GM04504 (cell line): ENCODE results near the gene GSS.

Source experiments
- DNase-seq: peaks from one replicate; pipeline ENCODE4 v3.0.0-alpha.2; 2012; ENCODE audit warnings: low read depth

Gene GSS

DNA sequence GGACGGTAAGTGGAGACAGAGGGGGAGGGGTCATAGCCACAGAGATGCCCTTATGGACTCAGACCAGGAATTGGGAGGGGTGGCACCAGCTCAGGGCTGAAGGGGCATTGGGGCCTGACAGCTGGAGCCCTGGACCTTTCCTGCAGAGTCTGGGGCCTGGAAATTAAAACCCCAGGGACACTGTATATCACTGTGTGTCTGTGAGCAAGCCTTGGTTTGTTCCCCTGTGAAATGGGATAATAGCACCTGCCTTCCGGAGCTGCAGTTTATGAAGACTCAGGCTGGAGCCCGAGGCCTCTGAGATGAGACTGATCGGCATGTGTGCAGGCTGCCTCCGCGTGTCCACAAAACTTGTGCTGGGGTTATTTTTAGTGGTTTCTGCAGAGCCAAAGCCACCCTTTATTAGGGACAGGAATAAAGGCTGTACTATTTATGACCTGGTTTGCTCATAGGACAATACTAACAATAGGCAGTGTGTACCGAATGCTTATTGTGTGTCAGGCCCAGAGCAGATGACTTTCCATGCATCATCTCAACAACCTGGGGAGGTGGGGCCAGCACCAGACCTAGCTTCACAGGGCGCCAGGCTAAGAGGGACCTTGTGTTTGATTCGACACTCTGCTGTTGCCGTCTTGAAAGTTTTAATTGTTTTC lies 22.6 kb upstream of the GSS start:
- DNase-seq: no peak

DNA sequence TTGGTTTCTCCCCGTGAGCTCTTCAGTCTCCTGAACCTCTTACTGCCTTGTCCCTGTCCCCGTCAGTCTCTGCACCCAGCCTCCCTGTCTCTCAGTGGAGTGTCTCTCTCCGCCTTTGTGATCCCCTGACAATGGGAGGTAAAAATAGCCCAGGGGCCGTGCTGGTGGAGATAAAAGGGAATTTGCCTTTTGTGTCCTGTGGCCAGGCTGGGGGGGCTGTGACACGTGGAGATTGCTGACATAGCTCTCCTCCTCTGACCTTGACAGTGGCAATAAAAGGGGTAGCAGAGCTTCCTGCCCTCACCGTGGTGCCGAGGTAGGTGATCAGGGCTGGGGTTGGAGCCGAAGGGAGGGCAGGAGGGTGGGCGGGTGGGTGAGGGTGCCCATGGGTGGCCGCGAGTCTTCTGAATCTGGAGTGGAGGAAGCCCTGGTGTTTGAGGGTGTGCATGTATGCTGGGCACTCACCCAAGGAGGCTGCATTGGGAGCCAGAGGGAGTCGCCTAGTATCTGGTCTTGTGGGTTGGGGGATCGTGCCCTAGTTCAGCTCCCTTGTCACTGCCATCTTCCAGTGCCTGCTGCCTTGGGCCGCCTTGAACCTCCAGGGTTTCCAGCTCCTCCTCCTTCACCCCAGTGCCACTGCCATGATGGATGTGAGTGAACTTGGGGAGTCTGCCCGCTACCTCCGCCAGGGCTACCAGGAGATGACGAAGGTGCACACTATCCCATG lies 21.9 kb upstream of the GSS start:
- no peak for DNase-seq

DNA sequence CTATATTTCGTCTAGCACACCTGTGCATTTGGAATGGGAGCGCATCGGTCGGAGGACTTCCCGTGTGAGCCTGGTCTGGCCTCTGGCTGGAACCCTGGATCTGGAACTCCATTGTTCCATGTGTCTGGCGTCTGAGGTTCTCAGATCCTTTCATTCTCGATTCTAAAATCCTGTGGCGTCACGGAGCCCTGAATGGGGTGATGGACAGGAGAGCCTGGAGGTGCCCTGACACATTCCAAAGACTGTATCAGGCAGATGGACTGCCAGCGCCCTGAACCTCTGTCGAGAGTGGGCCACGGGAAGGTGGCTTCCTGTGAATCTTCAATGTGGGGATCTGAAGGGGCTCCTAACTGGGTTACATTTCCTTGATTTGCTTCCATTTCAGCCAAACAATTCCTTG lies 20.7 kb upstream of the GSS start:
- DNase-seq: no peak

DNA sequence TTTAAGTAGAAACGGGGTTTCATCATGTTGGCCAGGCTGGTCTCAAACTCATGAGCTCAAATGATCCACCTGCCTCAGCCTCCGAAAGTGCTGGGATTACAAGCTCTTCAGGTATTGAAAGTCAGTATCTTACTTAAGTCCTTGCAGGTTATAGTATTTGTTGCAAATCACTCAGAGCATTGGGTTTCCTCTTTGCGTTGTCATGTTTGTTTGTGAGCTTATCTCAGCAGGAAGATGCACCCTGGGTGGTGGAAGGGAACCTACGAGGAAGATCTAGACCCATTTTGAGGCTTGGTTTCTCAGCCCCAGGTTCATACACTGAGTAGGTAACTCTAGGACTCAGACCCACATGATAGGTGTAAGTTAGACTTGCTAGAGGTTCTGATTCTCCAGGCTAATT lies 18.6 kb upstream of the GSS start:
- DNase-seq: no peak

DNA sequence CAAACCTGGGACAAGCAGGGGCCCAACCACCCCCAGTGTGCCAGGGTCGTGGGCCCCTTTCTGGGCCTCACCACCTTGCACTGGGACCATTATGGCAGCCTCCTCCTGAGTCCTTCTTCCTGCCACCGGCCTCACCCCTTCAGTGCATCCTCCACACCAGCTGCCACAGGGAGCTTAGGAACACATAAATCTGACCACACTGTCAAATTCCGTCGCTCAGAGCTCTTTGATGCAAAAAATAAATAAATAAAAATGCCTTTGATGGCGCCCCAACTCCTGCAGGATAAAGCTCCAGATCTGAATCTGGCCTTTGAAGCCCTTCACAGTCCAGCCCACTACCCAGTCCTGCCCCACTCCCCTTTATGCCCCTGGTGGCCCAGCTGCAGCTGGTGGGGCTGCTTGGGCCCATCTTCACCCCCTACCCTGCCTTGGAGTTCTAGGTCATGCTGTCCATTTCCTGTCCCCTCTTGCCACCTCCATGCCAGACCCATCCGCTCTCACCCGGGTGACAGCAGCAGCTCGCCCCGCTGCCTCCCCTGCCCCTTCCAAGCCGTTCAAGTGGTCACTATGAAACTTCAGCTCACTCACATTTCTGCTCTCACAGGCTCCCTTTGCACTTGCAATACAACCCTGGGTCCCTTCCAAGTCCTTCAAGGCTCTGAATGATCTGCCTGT lies 16.1 kb upstream of the GSS start:
- DNase-seq: no peak

DNA sequence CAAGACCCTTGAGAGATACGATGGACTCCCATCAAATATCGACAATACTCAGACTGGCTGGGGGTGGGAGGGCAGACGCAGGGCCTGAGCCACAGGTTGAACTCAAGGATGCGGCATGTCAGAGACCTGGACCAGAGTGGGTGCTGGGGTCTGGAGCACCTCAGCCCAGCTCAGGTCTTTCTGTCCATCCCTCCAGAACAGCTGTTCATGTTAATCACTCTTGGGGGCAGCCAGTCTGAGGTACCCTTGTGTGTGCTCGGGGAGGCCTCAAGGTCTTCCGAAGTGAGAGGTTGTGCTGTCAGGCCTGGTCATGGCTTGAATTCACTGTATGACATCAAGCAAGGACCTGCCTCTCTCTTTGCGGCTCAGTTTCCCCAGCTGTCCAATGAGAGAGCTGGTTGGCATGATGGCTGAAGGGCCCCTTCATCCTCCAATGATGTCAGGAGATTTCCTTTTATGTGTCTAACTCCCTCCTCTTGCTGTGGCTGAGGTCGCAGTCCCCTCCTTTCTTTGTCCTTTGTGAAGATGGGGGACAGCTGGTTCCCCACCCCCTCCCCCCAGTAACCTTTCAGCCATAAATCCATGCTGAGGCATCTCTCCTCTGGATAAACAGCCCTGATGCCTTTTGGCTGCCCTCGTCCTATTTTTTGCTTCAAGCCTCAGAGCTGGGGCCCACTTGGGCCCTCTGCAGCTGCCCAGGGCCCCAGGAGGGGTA lies 15.4 kb upstream of the GSS start:
- DNase-seq: no peak

DNA sequence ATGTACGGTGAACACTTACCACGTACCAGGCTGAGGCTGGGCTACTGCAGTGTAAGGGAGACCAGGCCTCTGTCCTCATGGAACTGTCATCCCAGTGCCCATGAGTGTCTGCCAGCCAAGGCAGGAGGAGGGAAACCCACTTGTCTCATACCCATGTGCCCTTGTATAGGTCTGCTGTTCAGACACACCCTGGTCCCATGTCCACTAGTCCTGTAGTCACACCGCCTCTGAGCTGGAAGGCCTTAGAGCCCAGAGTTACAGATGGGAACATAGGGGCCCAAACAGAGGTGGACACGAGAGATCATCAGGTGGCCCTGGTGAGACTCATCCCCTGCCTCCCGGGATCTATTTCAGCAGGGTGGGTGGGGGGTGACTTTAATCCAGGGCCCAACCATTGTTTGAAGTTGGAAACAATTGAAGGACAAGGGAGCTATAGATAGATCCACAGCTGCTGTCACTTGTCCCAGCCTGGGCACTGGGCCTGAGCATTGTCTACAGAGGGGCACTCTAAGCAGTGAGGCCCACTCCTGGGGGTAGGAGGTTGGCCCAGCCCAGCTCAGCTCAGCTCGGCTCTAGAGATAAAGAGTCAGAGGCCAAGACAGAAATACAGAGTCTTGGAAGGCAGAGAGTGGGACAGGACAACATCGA lies 14.7 kb upstream of the GSS start:
- no peak for DNase-seq

DNA sequence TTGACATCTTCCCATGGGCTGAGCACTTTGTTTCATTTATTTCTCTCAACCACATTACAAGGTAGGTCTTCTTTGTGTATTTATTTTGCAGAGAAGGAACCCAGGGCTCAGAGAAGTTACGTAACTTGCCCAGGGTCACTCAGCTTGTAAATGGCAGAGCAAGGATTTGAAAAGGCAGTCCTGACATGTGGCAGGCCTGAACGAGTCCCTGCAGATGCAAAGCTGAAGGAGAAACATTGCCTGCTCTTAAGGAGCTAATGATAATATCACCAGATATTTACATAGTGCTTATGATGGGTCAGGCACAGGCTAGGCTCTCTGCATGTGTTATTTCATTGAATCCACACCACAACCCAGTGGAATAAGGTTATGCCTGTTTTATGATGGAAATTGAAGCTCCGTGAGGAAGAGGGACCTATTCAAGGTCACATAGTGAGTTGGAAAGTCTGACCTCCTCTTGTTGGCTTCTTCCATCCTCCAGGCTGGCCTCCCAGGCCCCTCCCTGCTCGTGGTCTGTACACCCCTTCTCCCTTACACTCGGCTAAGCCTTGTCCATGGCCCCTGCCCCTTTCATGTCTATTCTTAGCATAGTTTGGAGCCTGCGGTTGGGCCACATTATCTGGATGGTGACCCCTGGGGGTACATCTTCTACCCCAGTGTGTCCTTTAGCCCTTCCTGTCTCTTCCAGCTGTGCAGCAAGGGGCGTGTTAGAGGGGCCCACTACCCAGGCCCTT lies 12.6 kb upstream of the GSS start:
- no peak for DNase-seq

DNA sequence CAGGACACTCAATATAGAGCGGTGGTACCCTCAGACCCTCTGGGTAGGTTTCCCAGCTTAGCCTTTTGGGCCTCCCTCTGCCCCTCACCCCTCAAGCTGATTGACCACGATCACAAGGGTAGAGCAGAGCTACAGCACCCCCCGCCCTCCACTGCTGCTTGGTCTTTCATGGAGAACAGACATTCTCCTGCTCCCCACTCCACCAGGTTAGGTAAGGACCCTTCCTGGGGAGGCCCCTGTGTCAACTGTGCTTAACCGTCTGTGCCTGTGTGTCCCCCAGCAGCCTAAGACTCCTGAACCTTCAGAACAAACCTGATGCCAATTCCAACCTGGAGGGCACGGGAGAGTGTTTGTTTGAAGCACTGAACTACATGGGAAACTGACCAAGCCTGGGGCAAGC lies 11.8 kb upstream of the GSS start:
- DNase-seq: no peak

DNA sequence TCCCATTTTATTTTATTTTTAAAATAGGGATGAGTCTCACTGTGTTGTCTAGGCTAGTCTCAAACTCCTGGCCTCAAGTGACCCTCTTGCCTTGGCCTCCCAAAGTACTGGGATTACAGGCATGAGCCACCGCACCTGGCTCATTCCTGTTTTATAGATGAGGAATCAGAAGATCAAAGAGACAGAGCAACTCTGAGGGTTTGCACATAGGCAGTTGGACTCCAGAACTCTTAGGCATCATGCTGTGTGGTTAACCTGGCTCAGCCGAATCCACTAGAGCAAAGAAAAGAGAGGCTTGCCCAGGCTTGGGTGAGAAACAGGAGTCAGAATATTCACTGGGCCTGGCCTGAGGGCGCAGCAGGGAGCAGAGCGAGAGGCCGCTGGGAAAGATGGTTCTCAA lies 9.4 kb upstream of the GSS start:
- no peak for DNase-seq

DNA sequence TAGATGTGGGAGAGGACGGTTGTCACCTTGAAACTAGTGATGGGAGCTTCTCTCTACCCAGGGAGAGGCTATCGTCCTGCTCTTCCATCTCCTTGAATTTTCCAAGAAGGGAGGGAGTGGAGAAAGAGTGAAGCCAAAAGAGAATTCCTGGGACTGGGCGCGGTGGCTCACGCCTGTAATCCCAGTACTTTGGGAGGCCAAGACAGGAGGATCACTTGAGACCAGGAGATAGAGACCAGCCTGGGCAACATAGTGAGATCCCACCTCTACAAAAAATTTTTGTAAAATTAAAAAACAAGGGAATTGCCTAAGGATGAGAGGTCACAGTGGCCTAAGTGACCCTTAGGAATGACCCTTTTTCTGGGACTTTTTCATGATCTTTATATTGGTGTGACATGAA lies 8.9 kb upstream of the GSS start:
- no peak for DNase-seq

DNA sequence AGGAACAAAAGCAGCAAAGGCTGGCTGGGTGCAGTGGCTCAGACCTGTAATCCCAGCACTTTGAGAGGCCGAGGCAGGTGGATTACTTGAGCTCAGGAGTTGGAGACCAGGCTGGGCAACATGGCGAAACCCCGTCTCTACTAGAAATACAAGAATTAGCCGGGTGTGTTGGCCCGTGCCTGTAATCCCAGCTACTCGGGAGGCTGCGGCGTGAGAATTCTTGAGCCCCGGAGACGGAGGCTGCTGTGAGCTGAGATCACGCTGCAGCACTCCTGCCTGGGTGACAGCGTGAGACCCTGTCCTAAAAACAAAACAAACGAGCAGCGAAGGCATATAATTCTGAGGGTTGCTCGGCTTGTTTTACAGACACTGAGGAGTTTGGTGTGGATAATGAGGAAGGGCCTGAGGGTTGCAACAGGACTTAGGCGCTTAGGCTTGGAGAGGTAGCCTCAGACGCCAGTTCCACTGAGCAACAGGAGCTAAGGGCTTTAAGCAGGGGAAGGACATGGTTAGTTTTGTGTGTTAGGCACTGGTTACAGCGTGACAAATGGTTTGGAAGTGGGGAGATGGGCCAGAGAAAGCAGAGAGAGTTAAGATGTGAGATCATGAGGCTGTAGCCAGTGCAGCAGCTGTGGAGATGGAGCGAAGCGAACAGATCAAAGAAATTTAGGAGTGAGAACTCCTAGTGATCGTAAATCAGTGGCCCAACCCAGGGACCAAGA lies 1.3 kb upstream of the GSS start:
- no peak for DNase-seq

DNA sequence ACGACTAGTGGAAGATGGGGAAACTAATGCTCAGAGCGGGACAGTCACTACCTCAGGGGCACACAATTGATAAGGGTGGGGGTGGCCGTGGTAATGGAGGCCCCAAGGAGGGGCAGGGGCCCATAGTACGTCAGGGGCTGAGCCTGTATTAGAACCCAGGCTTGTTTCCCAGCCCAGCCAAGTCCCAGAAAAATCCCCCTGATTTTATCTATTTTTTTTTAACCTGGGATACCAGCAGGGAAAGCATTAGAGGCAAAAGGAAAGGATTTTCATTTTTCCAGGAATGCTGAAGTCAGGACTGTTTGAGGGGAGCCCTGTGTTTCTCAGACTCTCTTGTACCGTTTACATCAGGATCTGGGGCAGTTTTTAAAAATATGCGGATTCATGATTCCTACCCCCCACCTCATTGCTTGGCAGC lies 444 bp upstream of the GSS start:
- DNase-seq: no peak

DNA sequence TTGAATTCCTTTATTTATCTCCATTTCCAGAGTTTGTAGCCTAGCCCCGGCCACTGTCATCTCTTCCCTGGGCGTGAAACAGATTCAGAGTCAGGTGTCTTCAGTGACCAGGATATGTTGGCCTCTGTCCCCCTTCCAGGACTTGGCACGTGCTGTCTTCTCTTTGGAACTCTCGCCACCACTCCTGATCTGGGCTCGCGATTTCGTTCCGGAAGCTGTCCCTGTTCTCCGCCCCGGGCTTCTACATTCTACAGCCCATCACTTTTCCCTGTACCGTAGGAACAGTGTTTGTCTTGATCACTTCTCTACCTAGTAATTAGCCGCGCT lies 739 bp downstream of the GSS start:
- DNase-seq: peak; percentile 12

DNA sequence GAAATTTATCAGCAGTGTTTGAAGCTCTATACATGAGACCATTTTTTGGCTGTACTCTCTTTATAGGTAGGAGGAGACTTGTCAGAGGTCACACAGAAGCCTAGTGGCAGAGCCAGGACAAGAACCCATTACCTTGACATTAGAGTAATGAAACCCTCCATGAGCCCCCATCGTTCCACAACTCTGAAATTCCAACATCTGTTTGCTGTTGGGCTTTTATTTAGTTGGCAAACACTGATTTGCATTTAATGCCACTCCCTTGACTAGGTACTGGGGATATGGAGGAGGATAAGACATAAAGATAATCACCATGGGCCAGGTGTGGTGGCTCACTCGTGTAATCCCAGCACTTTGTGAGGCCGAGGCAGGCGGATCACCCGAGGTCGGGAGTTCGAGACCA lies 1.6 kb downstream of the GSS start:
- no peak for DNase-seq

DNA sequence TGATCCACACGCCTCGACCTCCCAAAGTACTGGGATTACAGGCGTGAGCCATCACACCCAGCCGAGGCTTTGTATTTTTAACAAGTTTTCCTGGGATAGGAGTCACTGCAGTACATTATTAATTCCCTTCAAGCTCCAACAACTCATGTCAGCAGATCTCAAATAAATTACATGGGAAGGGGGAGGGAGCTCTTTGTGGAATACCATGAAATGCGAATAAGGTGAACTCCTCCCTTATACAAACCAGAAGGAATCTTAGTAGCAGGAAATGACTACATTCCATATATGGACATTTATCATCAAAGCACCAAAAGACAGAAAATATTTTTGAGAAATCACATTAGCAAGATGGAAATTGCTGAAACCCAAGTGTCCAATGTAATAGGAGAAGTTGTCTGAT lies 2.9 kb downstream of the GSS start:
- no peak for DNase-seq

DNA sequence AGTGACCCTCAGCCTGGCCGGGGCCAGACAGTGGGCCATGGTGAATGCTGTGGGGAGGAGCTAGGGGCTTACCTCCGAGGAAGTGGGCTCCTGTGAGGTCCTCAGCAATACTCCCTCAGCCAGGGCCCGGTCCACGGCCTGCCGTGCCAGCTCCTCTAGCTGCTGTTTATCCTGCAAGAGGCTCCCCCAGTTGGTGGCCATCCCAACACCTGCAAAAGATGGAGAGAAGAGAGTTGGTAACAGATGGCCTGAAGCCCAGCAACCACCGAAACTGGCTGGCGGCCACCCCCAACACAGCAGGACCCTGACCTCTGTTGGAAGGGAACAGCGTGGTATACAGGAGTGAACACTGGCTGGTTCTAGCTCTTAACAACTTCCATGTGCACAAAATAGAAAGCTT lies 4.0 kb downstream of the GSS start:
- no peak for DNase-seq

DNA sequence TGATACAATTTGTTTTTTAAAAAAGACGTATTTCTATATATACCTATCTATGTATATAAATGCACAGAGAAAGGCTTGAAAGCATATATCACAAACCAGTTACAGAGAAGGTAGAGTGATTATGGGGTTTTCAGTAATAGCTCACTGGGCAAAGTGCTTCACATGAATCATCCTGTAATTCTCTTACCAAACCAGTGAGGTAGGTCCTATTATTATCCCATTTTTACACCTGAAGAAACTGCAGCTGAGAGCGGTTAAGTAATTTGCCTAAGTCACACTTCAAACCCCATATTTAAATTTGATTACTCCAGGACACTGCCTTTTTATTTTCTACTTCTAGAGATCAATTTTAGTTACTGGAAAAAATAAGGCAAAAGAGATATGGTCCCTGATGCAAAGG lies 4.4 kb downstream of the GSS start:
- no peak for DNase-seq

DNA sequence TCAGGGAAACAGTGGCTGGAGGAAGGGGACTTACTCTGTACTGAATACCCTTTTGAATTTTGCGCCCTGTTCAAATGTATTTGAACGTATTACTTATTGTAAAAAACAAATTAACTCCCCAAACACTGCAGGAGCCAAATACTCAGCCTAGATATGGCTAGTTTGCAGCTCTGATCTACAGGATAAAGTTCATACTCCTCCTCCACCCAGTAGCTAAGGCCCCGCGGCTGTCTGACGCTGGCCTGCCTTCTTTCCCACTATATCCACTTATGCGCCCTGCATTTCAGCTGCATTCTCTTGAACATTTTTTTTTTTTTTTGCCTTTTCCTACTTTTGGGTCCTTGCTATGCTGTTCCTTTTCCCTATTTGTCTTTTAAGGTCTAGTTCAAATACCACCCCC lies 6.5 kb downstream of the GSS start:
- no peak for DNase-seq

DNA sequence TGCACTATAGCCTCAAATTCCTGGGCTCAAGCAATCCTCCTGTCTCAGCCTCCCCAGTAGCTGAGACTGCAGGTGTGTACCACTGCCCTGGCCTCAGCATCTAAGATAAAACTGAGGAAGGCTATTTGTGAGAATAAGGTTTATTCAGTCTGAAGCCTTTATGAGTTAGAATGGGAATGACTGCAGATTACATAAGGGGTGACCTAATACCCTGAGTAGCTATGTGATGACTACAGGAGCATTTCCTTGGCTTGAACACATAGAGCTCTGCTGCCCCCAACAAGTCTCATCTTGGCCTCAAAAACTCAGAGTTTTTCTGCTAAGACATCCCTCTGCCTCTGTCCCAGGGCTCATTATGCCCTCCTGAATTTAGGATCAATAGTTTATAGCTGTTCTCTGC lies 7.6 kb downstream of the GSS start:
- DNase-seq: peak; percentile 70

DNA sequence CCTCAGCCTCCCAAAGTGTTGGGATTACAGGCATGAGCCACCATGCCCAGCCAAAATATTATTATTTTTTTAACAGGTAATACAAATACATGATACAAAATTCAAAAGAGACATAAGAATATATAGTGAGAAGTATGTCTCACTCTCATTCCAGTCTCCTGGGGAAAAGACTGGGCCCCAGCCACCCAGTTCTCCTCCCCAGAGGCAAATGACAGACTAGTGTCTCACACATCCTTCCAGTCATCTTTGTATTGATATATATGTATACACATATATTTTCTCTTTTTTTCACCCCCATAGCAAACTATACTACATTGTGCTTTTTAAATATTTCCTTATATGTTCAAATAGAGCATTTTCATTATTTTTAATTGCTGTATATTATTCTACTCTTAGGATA lies 8.3 kb downstream of the GSS start:
- no peak for DNase-seq
